PC-3 (cell line): ENCODE results near the gene CDC6. TPM values are rescaled to one million over a fixed set of nuclear protein-coding genes. Genes with fewer than 3 reads are reported as not detected.

Source experiments
- ATAC-seq: fragments of 200-7000 bp; cut with Tn5 transposase; 2 replicates; pipeline ENCODE4 v1.9.1; 2020; ENCODE audit warnings: mild to moderate bottlenecking, moderate library complexity
- BruUV-seq: library from RNA; stranded (reverse); fragments of 400-500 nt; replicated peaks from 2 replicates; lab custom pipeline; 2021; lab: Mats Ljungman, UMichigan
- CTCF ChIA-PET: fragments of 300-600 bp; sonication (Branson Sonifier 250); formaldehyde crosslinking; loops from one replicate; lab custom pipeline; 2022; ENCODE audit warnings: antibody characterized with exemption; lab: Charles Lee
- POLR2A ChIA-PET: fragments of 300-600 bp; sonication (Branson Sonifier 250); formaldehyde crosslinking; loops from one replicate; lab custom pipeline; 2022; ENCODE audit warnings: antibody characterized with exemption; ENCODE audit not compliant: unreplicated experiment; lab: Charles Lee
- DNase-seq: peaks from one replicate; pipeline ENCODE4 v3.0.0-alpha.2; 2015
- H2AFZ ChIP-seq: fragments of 300-600 bp; sonication (generic); 2 replicates; pipeline ENCODE4 v1.6.0; 2016; ENCODE audit warnings: antibody characterized with exemption, low read length
- H3F3A ChIP-seq: fragments of 300-600 bp; sonication (generic); one replicate; pipeline ENCODE4 v1.6.0; 2017; ENCODE audit warnings: antibody characterized with exemption, low read length, control low read depth, mild to moderate bottlenecking; ENCODE audit not compliant: unreplicated experiment
- H3K27ac ChIP-seq: fragments of 300-600 bp; sonication (generic); 2 replicates; pipeline ENCODE4 v1.5.1; 2016; ENCODE audit warnings: mild to moderate bottlenecking, low read length
- H3K27me3 ChIP-seq: fragments of 300-600 bp; sonication (generic); 2 replicates; pipeline ENCODE4 v1.6.1; 2016; ENCODE audit warnings: low read length, mixed read lengths
- H3K36me3 ChIP-seq: fragments of 300-600 bp; sonication (generic); 2 replicates; pipeline ENCODE4 v1.6.1; 2016; ENCODE audit warnings: low read depth, mixed run types, low read length, mixed read lengths
- H3K4me1 ChIP-seq: fragments of 300-600 bp; sonication (generic); 2 replicates; pipeline ENCODE4 v1.5.1; 2016; ENCODE audit warnings: low read length; ENCODE audit not compliant: insufficient read depth
- H3K4me2 ChIP-seq: fragments of 300-600 bp; sonication (generic); 2 replicates; pipeline ENCODE4 v1.6.0; 2016; ENCODE audit warnings: low read length
- H3K4me3 ChIP-seq: fragments of 300-600 bp; sonication (generic); 2 replicates; pipeline ENCODE4 v1.5.1; 2016; ENCODE audit warnings: mild to moderate bottlenecking, low read length, mixed read lengths
- H3K79me2 ChIP-seq: fragments of 300-600 bp; sonication (generic); 2 replicates; pipeline ENCODE4 v1.6.1; 2017; ENCODE audit warnings: low read length, mixed read lengths
- H3K9ac ChIP-seq: fragments of 300-600 bp; sonication (generic); 2 replicates; pipeline ENCODE4 v1.6.0; 2016; ENCODE audit warnings: mild to moderate bottlenecking, low read length
- H3K9me2 ChIP-seq: fragments of 300-600 bp; sonication (generic); replicated peaks from 2 replicates; pipeline ENCODE4 v1.6.1; 2016; ENCODE audit warnings: mixed run types, low read length, mixed read lengths
- H3K9me3 ChIP-seq: fragments of 300-600 bp; sonication (generic); 2 replicates; pipeline ENCODE4 v1.6.1; 2016; ENCODE audit warnings: low read length, mixed read lengths
- H4K20me1 ChIP-seq: fragments of 300-600 bp; sonication (generic); 2 replicates; pipeline ENCODE4 v1.6.1; 2016; ENCODE audit warnings: low read length, mixed read lengths
- EZH2 ChIP-seq: fragments of 300-600 bp; sonication (generic); IDR thresholded peaks from one replicate; pipeline ENCODE4 v1.6.1; 2017; ENCODE audit warnings: antibody characterized with exemption, mild to moderate bottlenecking, low read length; ENCODE audit not compliant: unreplicated experiment
- EZH2phosphoT487 ChIP-seq: fragments of 300-600 bp; sonication (generic); IDR thresholded peaks from 2 replicates; pipeline ENCODE4 v1.6.1; 2018; ENCODE audit warnings: mild to moderate bottlenecking, antibody characterized with exemption, low read length, borderline replicate concordance
- intact Hi-C: fragments of 100-400 bp; cut with micrococcal nuclease; formaldehyde crosslinking; loops from 2 replicates; pipeline ENCODE4 v1.9.0; 2023
- total RNA-seq: library from RNA; depleted of rRNA; stranded (reverse); fragments of >200 nt; gene quantifications from 2 replicates; pipeline ENCODE4 v1.2.3, GENCODE V29; 2014
- TF ChIP-seq, protein P1 (sequence below): fragments of 300-600 bp; sonication (generic); conservative IDR thresholded peaks from 2 replicates; pipeline ENCODE4 v1.5.1; 2017; ENCODE audit warnings: antibody characterized with exemption, low read depth, mild to moderate bottlenecking, low read length

Gene CDC6
- total RNA-seq, 1 experiment from 2014 or later, result 48.9 TPM

- intact Hi-C loops, result loop anchor here (5.0 kb wide), 1 partner anchor 42 kb away; no protein-coding TSS in a partner anchor
- no peaks in the 10 kb centered on the region for H3F3A ChIP-seq
- BruUV-seq, result no TSS peak
Measured at GRCh38 chr17:40344421-40345160, 56.9 kb downstream of the CDC6 start.

GRCh38 chr17:40345161-40345993 lies 57.7 kb downstream of the CDC6 start:
- CTCF ChIA-PET, result interaction anchor here (0.5 kb wide), 1 partner anchor 277 kb away, joined by 9 read pairs; no protein-coding TSS in a partner anchor
- no peaks in the 10 kb centered on the region for H3K36me3 ChIP-seq
- H3K9me2 ChIP-seq, result no peaks in the 10 kb centered on the region
- intact Hi-C loops, result no loop called here
- peak overlapping the region; percentile 57; the same call in 1 of the 2 replicates for H3K4me3 ChIP-seq
- 0 out of 2 replicates have a peak overlapping the region, but pooled peaks have one; percentile 14 for H3K27ac ChIP-seq
- POLR2A ChIA-PET, result interaction anchor here (0.5 kb wide), 1 partner anchor 242 kb away, joined by 5 read pairs; no protein-coding TSS in a partner anchor
- peaks cover 7% of the 10 kb centered on the region; the same call in 1 of the 2 replicates for H3K79me2 ChIP-seq
- ATAC-seq (peak; percentile 46), DNase-seq (peak; percentile 32)
- peaks cover 7% of the 10 kb centered on the region for H3K4me1 ChIP-seq
- no peaks in the 10 kb centered on the region for H3F3A ChIP-seq
- no TSS peak for BruUV-seq
- no peaks in the 10 kb centered on the region for H3K9me3 ChIP-seq
- H2AFZ ChIP-seq, result 0 out of 2 replicates have a peak overlapping the region, but pooled peaks have one; percentile 43
- H3K27me3 ChIP-seq, result no peaks in the 10 kb centered on the region
- peak overlapping the region; percentile 44 for H3K9ac ChIP-seq
- TF ChIP-seq, protein P1, sequence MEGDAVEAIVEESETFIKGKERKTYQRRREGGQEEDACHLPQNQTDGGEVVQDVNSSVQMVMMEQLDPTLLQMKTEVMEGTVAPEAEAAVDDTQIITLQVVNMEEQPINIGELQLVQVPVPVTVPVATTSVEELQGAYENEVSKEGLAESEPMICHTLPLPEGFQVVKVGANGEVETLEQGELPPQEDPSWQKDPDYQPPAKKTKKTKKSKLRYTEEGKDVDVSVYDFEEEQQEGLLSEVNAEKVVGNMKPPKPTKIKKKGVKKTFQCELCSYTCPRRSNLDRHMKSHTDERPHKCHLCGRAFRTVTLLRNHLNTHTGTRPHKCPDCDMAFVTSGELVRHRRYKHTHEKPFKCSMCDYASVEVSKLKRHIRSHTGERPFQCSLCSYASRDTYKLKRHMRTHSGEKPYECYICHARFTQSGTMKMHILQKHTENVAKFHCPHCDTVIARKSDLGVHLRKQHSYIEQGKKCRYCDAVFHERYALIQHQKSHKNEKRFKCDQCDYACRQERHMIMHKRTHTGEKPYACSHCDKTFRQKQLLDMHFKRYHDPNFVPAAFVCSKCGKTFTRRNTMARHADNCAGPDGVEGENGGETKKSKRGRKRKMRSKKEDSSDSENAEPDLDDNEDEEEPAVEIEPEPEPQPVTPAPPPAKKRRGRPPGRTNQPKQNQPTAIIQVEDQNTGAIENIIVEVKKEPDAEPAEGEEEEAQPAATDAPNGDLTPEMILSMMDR, result no peak
- no peak for TF ChIP-seq EZH2
- TF ChIP-seq EZH2phosphoT487, result no peak
- H3K4me2 ChIP-seq, result peak overlapping the region; percentile 70
- H4K20me1 ChIP-seq, result no peaks in the 10 kb centered on the region

More at GRCh38 chr17:40344421-40345160, 56.9 kb downstream of the CDC6 start:
- no peaks in the 10 kb centered on the region for H3K9me3 ChIP-seq
- TF ChIP-seq EZH2 (no peak), EZH2phosphoT487 (no peak)
- TF ChIP-seq, protein P1, result no peak
- no peaks in the 10 kb centered on the region for H4K20me1 ChIP-seq
- H3K4me3 ChIP-seq, result peak overlapping the region; percentile 57; the same call in 1 of the 2 replicates
- H3K36me3 ChIP-seq, result no peaks in the 10 kb centered on the region
- no peaks in the 10 kb centered on the region for H3K9me2 ChIP-seq
- POLR2A ChIA-PET, result no interaction called here
- no peak for DNase-seq
- H3K27me3 ChIP-seq, result no peaks in the 10 kb centered on the region
- H3K79me2 ChIP-seq, result peaks cover 8% of the 10 kb centered on the region; the same call in 1 of the 2 replicates
- peak overlapping the region; percentile 70 for H3K4me2 ChIP-seq
- peaks cover 7% of the 10 kb centered on the region for H3K4me1 ChIP-seq
- peak overlapping the region; percentile 44 for H3K9ac ChIP-seq
- ATAC-seq, result no peak
- H3K27ac ChIP-seq, result 0 out of 2 replicates have a peak overlapping the region, but pooled peaks have one; percentile 14
- CTCF ChIA-PET, result no interaction called here
- 0 out of 2 replicates have a peak overlapping the region, but pooled peaks have one; percentile 43 for H2AFZ ChIP-seq
